WTC11 (cell line): ENCODE results near the gene MYMK. TPM values are rescaled to one million over a fixed set of nuclear protein-coding genes. Genes with fewer than 3 reads are reported as not detected.

Experiments
- ATAC-seq: fragments of 200-7000 bp; cut with Tn5 transposase; 2 replicates; pipeline ENCODE4 v1.10.0; 2021; ENCODE audit warnings: mild to moderate bottlenecking, moderate library complexity
- CTCF ChIA-PET: fragments of 300-600 bp; sonication (Branson Sonifier 250); formaldehyde crosslinking; loops from one replicate; lab custom pipeline; 2021; ENCODE audit warnings: antibody characterized with exemption; lab: Charles Lee
- POLR2A ChIA-PET: fragments of 350-600 bp; sonication (Branson Sonifier 250); formaldehyde crosslinking; loops from one replicate; lab custom pipeline; 2021; ENCODE audit warnings: antibody characterized with exemption; lab: Charles Lee
- DNase-seq: peaks from one replicate; pipeline ENCODE4 v3.0.0; 2021; ENCODE audit warnings: low spot score
- H3K27ac Mint-ChIP-seq: 2 replicates; pipeline ENCODE4 v1.8.0; 2021; ENCODE audit warnings: mixed read lengths
- H3K27me3 Mint-ChIP-seq: 2 replicates; pipeline ENCODE4 v1.8.0; 2021; ENCODE audit warnings: low read depth, mild to moderate bottlenecking, moderate library complexity, mixed read lengths
- H3K36me3 Mint-ChIP-seq: 2 replicates; pipeline ENCODE4 v1.8.0; 2021; ENCODE audit warnings: mixed read lengths
- H3K4me1 Mint-ChIP-seq: 2 replicates; pipeline ENCODE4 v1.8.0; 2022; ENCODE audit warnings: mixed read lengths
- H3K4me3 Mint-ChIP-seq: 2 replicates; pipeline ENCODE4 v1.8.0; 2021; ENCODE audit warnings: mild to moderate bottlenecking, moderate library complexity, mixed read lengths
- H3K9me3 Mint-ChIP-seq: 2 replicates; pipeline ENCODE4 v1.8.0; 2021; ENCODE audit warnings: mixed read lengths
- ESRRA ChIP-seq: sonication (generic); formaldehyde crosslinking; IDR thresholded peaks from 2 replicates; pipeline ENCODE4 v1.8.1; 2022; ENCODE audit warnings: mild to moderate bottlenecking, missing genetic modification reagents, borderline replicate concordance
- FOXJ3 ChIP-seq: sonication (generic); formaldehyde crosslinking; IDR thresholded peaks from 2 replicates; pipeline ENCODE4 v1.9.0; 2021; ENCODE audit warnings: missing genetic modification reagents, mild to moderate bottlenecking, borderline replicate concordance
- FOXP1 ChIP-seq: sonication (generic); formaldehyde crosslinking; IDR thresholded peaks from 2 replicates; pipeline ENCODE4 v1.8.0; 2022; ENCODE audit warnings: missing genetic modification reagents, mild to moderate bottlenecking, moderate library complexity, borderline replicate concordance
- GRHL2 ChIP-seq: fragments of 250-450 bp; sonication (Bioruptor Pico); IDR thresholded peaks from 2 replicates; pipeline ENCODE4 v1.8.0; 2022; ENCODE audit warnings: mild to moderate bottlenecking, moderate library complexity; ENCODE audit not compliant: insufficient replicate concordance, severe bottlenecking
- IRF2 ChIP-seq: sonication (generic); formaldehyde crosslinking; IDR thresholded peaks from 2 replicates; pipeline ENCODE4 v1.8.0; 2022; ENCODE audit warnings: low read depth, missing genetic modification reagents, borderline replicate concordance
- MYBL2 ChIP-seq: sonication (generic); formaldehyde crosslinking; IDR thresholded peaks from 2 replicates; pipeline ENCODE4 v1.8.1; 2023; ENCODE audit warnings: mild to moderate bottlenecking, moderate library complexity, missing genetic modification reagents
- NR2C2 ChIP-seq: sonication (generic); formaldehyde crosslinking; IDR thresholded peaks from 2 replicates; pipeline ENCODE4 v1.8.0; 2022; ENCODE audit warnings: mild to moderate bottlenecking, missing genetic modification reagents
- ZNF121 ChIP-seq: sonication (generic); formaldehyde crosslinking; IDR thresholded peaks from 2 replicates; pipeline ENCODE4 v1.8.0; 2023; ENCODE audit warnings: missing genetic modification reagents
- ZNF317 ChIP-seq: sonication (generic); formaldehyde crosslinking; IDR thresholded peaks from 2 replicates; pipeline ENCODE4 v1.8.1; 2023; ENCODE audit warnings: low read depth, mild to moderate bottlenecking, moderate library complexity, missing genetic modification reagents, borderline replicate concordance
- ZNF396 ChIP-seq: fragments of 250-450 bp; sonication (Bioruptor Pico); IDR thresholded peaks from 2 replicates; pipeline ENCODE4 v1.8.0; 2021; ENCODE audit warnings: mild to moderate bottlenecking, moderate library complexity, borderline replicate concordance
- ZNF423 ChIP-seq: fragments of 250-450 bp; sonication (Bioruptor Pico); IDR thresholded peaks from 2 replicates; pipeline ENCODE4 v2.1.2; 2022; ENCODE audit warnings: mild to moderate bottlenecking, moderate library complexity
- total RNA-seq: library from RNA; stranded (reverse); gene quantifications from 3 replicates; pipeline ENCODE4 v1.2.3, GENCODE V29; 2021
- TF ChIP-seq, protein P1 (sequence below): fragments of 250-450 bp; sonication (Bioruptor Pico); IDR thresholded peaks from 2 replicates; pipeline ENCODE4 v1.9.0; 2021; ENCODE audit warnings: mild to moderate bottlenecking, borderline replicate concordance
- TF ChIP-seq, protein P2 (sequence below): sonication (generic); formaldehyde crosslinking; IDR thresholded peaks from 2 replicates; pipeline ENCODE4 v1.8.1; 2022; ENCODE audit warnings: missing genetic modification reagents, borderline replicate concordance
- TF ChIP-seq, protein P3 (sequence below): fragments of 250-450 bp; sonication (Bioruptor Pico); IDR thresholded peaks from 2 replicates; pipeline ENCODE4 v1.9.0; 2021; ENCODE audit warnings: mild to moderate bottlenecking
- TF ChIP-seq, protein P4 (sequence below): sonication (generic); formaldehyde crosslinking; IDR thresholded peaks from 2 replicates; pipeline ENCODE4 v1.8.1; 2022; ENCODE audit warnings: low read depth, missing genetic modification reagents, borderline replicate concordance
- TF ChIP-seq, protein P5 (sequence below): sonication (generic); formaldehyde crosslinking; IDR thresholded peaks from 2 replicates; pipeline ENCODE4 v1.8.1; 2022; ENCODE audit warnings: mild to moderate bottlenecking, moderate library complexity, missing genetic modification reagents
- TF ChIP-seq, protein P6 (sequence below): fragments of 250-450 bp; sonication (Bioruptor Pico); IDR thresholded peaks from 2 replicates; pipeline ENCODE4 v1.9.0; 2021; ENCODE audit warnings: moderate library complexity, mild to moderate bottlenecking, inconsistent platforms, borderline replicate concordance
- TF ChIP-seq, protein P7 (sequence below): sonication (generic); formaldehyde crosslinking; IDR thresholded peaks from 2 replicates; pipeline ENCODE4 v1.8.1; 2022; ENCODE audit warnings: mild to moderate bottlenecking, missing genetic modification reagents, moderate library complexity, borderline replicate concordance
- TF ChIP-seq, protein P8 (sequence below): sonication (generic); formaldehyde crosslinking; conservative IDR thresholded peaks from 2 replicates; pipeline ENCODE4 v1.8.1; 2022; ENCODE audit warnings: mild to moderate bottlenecking, missing genetic modification reagents

Gene MYMK
- total RNA-seq, 1 experiment from 2014 or later: not detected

DNA sequence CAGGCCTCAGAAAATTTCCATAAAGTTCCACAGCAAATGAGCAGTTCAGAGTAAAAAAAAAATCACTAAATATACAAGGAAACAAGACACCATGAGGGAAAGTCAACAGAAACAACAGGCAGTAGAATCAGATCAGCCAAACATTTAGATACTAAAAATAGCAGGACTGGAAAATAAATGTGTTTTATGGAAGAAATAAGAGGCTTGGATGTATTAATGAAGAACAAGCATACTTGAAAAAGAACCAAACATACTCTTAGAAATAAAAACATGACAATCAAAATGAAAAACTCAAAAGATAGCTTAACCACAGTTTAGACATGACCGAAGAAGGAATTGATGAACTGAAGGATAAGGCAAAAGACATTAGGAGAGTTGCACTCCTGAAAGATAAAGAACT, 22.6 kb downstream of the MYMK start (continued):
- TF ChIP-seq, protein P1, sequence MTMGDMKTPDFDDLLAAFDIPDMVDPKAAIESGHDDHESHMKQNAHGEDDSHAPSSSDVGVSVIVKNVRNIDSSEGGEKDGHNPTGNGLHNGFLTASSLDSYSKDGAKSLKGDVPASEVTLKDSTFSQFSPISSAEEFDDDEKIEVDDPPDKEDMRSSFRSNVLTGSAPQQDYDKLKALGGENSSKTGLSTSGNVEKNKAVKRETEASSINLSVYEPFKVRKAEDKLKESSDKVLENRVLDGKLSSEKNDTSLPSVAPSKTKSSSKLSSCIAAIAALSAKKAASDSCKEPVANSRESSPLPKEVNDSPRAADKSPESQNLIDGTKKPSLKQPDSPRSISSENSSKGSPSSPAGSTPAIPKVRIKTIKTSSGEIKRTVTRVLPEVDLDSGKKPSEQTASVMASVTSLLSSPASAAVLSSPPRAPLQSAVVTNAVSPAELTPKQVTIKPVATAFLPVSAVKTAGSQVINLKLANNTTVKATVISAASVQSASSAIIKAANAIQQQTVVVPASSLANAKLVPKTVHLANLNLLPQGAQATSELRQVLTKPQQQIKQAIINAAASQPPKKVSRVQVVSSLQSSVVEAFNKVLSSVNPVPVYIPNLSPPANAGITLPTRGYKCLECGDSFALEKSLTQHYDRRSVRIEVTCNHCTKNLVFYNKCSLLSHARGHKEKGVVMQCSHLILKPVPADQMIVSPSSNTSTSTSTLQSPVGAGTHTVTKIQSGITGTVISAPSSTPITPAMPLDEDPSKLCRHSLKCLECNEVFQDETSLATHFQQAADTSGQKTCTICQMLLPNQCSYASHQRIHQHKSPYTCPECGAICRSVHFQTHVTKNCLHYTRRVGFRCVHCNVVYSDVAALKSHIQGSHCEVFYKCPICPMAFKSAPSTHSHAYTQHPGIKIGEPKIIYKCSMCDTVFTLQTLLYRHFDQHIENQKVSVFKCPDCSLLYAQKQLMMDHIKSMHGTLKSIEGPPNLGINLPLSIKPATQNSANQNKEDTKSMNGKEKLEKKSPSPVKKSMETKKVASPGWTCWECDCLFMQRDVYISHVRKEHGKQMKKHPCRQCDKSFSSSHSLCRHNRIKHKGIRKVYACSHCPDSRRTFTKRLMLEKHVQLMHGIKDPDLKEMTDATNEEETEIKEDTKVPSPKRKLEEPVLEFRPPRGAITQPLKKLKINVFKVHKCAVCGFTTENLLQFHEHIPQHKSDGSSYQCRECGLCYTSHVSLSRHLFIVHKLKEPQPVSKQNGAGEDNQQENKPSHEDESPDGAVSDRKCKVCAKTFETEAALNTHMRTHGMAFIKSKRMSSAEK: no peak
- TF ChIP-seq ZNF396: no peak
- TF ChIP-seq, protein P2, sequence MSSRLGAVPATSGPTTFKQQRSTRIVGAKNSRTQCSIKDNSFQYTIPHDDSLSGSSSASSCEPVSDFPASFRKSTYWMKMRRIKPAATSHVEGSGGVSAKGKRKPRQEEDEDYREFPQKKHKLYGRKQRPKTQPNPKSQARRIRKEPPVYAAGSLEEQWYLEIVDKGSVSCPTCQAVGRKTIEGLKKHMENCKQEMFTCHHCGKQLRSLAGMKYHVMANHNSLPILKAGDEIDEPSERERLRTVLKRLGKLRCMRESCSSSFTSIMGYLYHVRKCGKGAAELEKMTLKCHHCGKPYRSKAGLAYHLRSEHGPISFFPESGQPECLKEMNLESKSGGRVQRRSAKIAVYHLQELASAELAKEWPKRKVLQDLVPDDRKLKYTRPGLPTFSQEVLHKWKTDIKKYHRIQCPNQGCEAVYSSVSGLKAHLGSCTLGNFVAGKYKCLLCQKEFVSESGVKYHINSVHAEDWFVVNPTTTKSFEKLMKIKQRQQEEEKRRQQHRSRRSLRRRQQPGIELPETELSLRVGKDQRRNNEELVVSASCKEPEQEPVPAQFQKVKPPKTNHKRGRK (CRISPR knock-in tag): no peak
- TF ChIP-seq GRHL2 (CRISPR knock-in tag): no peak
- TF ChIP-seq ZNF121 (CRISPR knock-in tag): no peak

DNA sequence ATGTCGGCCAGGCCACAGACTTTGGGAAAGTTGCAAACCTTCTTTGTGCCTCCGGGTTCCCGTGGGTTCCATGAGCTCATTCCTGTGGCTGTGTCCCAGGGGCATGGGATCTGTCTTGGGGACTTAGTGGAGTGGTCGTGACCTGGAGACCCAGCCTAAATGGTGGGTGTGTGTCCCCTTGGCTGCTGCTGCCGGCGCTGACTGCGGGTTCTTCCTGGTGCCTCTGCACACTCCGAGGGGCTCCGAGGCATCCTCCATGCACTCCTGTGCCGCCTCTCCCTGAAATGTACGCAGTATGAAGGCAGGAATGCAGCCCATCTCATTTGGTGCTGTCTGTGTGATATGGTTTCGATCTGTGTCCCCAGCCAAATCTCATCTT, 24.9 kb downstream of the MYMK start:
- peaks cover 37% of the 10 kb centered on the region for H3K9me3 Mint-ChIP-seq
- H3K27me3 Mint-ChIP-seq: peaks cover 7% of the 10 kb centered on the region
- no peaks in the 10 kb centered on the region for H3K4me1 Mint-ChIP-seq
- 0 out of 2 replicates have a peak overlapping the region, but pooled peaks have one; percentile 25 for H3K27ac Mint-ChIP-seq
- H3K36me3 Mint-ChIP-seq: peaks cover 9% of the 10 kb centered on the region; the same call in 1 of the 2 replicates
- no peak overlapping the region for H3K4me3 Mint-ChIP-seq
- CTCF ChIA-PET: no interaction called here
- no peak for ATAC-seq
- DNase-seq: no peak
- POLR2A ChIA-PET: no interaction called here
- TF ChIP-seq MYBL2 (CRISPR knock-in tag) (no peak), FOXP1 (CRISPR knock-in tag) (no peak), ESRRA (no peak), ZNF396 (no peak), NR2C2 (no peak), IRF2 (CRISPR knock-in tag) (no peak), FOXJ3 (no peak), GRHL2 (CRISPR knock-in tag) (no peak), ZNF423 (CRISPR knock-in tag) (no peak), ZNF317 (CRISPR knock-in tag) (no peak)
- TF ChIP-seq, protein P3, sequence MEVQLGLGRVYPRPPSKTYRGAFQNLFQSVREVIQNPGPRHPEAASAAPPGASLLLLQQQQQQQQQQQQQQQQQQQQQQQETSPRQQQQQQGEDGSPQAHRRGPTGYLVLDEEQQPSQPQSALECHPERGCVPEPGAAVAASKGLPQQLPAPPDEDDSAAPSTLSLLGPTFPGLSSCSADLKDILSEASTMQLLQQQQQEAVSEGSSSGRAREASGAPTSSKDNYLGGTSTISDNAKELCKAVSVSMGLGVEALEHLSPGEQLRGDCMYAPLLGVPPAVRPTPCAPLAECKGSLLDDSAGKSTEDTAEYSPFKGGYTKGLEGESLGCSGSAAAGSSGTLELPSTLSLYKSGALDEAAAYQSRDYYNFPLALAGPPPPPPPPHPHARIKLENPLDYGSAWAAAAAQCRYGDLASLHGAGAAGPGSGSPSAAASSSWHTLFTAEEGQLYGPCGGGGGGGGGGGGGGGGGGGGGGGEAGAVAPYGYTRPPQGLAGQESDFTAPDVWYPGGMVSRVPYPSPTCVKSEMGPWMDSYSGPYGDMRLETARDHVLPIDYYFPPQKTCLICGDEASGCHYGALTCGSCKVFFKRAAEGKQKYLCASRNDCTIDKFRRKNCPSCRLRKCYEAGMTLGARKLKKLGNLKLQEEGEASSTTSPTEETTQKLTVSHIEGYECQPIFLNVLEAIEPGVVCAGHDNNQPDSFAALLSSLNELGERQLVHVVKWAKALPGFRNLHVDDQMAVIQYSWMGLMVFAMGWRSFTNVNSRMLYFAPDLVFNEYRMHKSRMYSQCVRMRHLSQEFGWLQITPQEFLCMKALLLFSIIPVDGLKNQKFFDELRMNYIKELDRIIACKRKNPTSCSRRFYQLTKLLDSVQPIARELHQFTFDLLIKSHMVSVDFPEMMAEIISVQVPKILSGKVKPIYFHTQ (CRISPR knock-in tag): no peak
- TF ChIP-seq, protein P4, sequence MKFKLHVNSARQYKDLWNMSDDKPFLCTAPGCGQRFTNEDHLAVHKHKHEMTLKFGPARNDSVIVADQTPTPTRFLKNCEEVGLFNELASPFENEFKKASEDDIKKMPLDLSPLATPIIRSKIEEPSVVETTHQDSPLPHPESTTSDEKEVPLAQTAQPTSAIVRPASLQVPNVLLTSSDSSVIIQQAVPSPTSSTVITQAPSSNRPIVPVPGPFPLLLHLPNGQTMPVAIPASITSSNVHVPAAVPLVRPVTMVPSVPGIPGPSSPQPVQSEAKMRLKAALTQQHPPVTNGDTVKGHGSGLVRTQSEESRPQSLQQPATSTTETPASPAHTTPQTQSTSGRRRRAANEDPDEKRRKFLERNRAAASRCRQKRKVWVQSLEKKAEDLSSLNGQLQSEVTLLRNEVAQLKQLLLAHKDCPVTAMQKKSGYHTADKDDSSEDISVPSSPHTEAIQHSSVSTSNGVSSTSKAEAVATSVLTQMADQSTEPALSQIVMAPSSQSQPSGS (CRISPR knock-in tag): no peak
- TF ChIP-seq, protein P5, sequence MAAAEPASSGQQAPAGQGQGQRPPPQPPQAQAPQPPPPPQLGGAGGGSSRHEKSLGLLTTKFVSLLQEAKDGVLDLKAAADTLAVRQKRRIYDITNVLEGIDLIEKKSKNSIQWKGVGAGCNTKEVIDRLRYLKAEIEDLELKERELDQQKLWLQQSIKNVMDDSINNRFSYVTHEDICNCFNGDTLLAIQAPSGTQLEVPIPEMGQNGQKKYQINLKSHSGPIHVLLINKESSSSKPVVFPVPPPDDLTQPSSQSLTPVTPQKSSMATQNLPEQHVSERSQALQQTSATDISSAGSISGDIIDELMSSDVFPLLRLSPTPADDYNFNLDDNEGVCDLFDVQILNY (CRISPR knock-in tag): no peak
- TF ChIP-seq, protein P6, sequence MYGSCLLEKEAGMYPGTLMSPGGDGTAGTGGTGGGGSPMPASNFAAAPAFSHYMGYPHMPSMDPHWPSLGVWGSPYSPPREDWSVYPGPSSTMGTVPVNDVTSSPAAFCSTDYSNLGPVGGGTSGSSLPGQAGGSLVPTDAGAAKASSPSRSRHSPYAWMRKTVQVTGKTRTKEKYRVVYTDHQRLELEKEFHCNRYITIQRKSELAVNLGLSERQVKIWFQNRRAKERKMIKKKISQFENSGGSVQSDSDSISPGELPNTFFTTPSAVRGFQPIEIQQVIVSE: no peak
- TF ChIP-seq, protein P7, sequence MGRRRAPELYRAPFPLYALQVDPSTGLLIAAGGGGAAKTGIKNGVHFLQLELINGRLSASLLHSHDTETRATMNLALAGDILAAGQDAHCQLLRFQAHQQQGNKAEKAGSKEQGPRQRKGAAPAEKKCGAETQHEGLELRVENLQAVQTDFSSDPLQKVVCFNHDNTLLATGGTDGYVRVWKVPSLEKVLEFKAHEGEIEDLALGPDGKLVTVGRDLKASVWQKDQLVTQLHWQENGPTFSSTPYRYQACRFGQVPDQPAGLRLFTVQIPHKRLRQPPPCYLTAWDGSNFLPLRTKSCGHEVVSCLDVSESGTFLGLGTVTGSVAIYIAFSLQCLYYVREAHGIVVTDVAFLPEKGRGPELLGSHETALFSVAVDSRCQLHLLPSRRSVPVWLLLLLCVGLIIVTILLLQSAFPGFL (CRISPR knock-in tag): no peak
- TF ChIP-seq, protein P8, sequence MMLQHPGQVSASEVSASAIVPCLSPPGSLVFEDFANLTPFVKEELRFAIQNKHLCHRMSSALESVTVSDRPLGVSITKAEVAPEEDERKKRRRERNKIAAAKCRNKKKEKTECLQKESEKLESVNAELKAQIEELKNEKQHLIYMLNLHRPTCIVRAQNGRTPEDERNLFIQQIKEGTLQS: no peak
